Neutrophil (primary cell): ENCODE measurements around the gene EML5.

Source experiments
- H3K27ac ChIP-seq: fragments of 200-600 bp; sonication (generic); 2 replicates; pipeline ENCODE4 v1.5.1; 2016; ENCODE audit warnings: mild to moderate bottlenecking, moderate library complexity
- H3K27me3 ChIP-seq: fragments of 200-600 bp; sonication (generic); 2 replicates; pipeline ENCODE4 v1.6.0; 2016; ENCODE audit warnings: mild to moderate bottlenecking
- H3K36me3 ChIP-seq: fragments of 200-600 bp; sonication (generic); 2 replicates; pipeline ENCODE4 v1.5.1; 2017
- H3K4me1 ChIP-seq, 2 experiments: fragments of 200-600 bp in 1 of 2; sonication (generic) in 1 of 2; 1 replicate in 1 of 2; 2 replicates in 1 of 2; pipeline versions ENCODE4 v1.5.1 to v1.6.1; 2013 to 2016; ENCODE audit warnings: low read depth in 1 of 2, low read length in 1 of 2, mild to moderate bottlenecking in 1 of 2, moderate library complexity in 1 of 2; ENCODE audit not compliant: control insufficient read depth in 1 of 2, insufficient read depth in 1 of 2
- H3K4me3 ChIP-seq, 2 experiments: fragments of 200-600 bp in 1 of 2; sonication (generic) in 1 of 2; 1 replicate in 1 of 2; 2 replicates in 1 of 2; pipeline ENCODE4 v1.5.1; 2013 to 2016; ENCODE audit warnings: low read depth in 1 of 2, low read length in 1 of 2, mild to moderate bottlenecking in 1 of 2, moderate library complexity in 1 of 2
- H3K9me3 ChIP-seq: fragments of 200-600 bp; sonication (generic); 2 replicates; pipeline ENCODE4 v1.5.1; 2016
- TF ChIP-seq, protein P1 (sequence below): fragments of 200-600 bp; sonication (generic); IDR thresholded peaks from 2 replicates; pipeline ENCODE4 v1.5.1; 2016; ENCODE audit warnings: antibody characterized with exemption

Gene EML5

DNA sequence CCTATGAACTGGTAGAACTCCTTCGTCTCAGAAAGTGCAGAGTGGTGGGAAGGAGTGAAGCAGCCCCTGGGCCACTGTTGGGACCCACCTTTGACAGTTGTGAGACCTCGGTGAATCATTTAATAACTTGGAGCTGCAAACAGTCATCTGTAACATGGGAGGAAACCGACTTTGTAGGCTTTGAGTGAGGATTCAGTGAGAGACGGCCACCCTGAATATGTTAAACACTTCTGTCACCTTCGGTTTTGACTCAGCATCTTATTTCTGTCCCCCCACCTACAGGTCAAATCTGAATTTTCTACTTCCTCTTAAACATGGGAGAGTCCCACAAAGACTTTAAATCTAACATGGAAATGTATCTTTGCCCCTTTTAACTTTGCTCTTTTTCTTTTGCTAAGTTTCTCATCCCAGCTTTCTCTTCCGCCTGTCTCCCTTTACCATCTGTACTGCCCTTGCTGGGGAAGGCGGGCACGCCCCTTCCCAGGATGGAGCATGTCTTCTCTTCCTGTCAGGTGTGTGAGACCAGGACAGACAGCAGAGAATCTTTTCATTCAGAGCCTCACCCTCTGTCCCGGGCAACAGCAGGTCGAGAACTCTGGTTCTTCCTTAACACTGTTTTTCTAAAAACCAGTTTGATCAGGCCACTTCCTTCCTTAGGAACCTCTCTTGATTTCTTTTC, 192.9 kb downstream of the EML5 start:
- H3K4me3 ChIP-seq = no peak overlapping the region
- H3K36me3 ChIP-seq = peaks cover 72% of the 10 kb centered on the region
- no peaks in the 10 kb centered on the region for H3K27me3 ChIP-seq
- no peaks in the 10 kb centered on the region for H3K9me3 ChIP-seq
- peaks cover 0 to 13% of the 10 kb centered on the region in 2 experiments for H3K4me1 ChIP-seq
- H3K27ac ChIP-seq = no peak overlapping the region
- TF ChIP-seq, protein P1, sequence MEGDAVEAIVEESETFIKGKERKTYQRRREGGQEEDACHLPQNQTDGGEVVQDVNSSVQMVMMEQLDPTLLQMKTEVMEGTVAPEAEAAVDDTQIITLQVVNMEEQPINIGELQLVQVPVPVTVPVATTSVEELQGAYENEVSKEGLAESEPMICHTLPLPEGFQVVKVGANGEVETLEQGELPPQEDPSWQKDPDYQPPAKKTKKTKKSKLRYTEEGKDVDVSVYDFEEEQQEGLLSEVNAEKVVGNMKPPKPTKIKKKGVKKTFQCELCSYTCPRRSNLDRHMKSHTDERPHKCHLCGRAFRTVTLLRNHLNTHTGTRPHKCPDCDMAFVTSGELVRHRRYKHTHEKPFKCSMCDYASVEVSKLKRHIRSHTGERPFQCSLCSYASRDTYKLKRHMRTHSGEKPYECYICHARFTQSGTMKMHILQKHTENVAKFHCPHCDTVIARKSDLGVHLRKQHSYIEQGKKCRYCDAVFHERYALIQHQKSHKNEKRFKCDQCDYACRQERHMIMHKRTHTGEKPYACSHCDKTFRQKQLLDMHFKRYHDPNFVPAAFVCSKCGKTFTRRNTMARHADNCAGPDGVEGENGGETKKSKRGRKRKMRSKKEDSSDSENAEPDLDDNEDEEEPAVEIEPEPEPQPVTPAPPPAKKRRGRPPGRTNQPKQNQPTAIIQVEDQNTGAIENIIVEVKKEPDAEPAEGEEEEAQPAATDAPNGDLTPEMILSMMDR = no peak

DNA sequence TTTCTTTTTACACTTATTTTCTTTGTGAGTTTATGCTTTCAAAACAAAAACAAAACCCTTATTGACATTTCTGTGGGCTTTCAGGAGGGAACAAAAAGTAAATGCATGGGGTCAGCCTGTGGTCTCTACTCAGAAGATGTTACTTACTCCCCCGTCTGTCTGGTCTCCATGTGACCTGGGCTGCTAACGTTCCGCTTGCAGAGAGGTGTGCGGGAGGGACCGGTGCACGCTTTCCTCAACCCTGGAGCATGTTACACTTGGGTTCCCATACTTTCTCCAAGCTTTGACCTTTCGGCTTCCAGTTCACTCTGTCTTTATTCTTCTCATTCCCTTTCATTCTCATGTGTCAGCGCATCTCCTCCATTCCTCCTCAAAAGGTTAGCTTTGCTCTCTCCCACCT, 193.4 kb downstream of the EML5 start:
- Histone ChIP-seq H3K27ac (no peak overlapping the region), H3K4me3 (no peak overlapping the region), H3K27me3 (no peaks in the 10 kb centered on the region), H3K36me3 (peaks cover 67% of the 10 kb centered on the region), H3K9me3 (no peaks in the 10 kb centered on the region), H3K4me1 (peaks cover 0 to 14% of the 10 kb centered on the region in 2 experiments)
- TF ChIP-seq, protein P1 = no peak

- Histone ChIP-seq H3K4me3 (no peak overlapping the region), H3K36me3 (peaks cover 58% of the 10 kb centered on the region), H3K27me3 (no peaks in the 10 kb centered on the region), H3K4me1 (peaks cover 0 to 14% of the 10 kb centered on the region in 2 experiments), H3K27ac (no peak overlapping the region), H3K9me3 (no peaks in the 10 kb centered on the region)
- TF ChIP-seq, protein P1 = no peak
Observed at GRCh38 chr14:88598097-88598675, 194.6 kb downstream of the EML5 start.

DNA sequence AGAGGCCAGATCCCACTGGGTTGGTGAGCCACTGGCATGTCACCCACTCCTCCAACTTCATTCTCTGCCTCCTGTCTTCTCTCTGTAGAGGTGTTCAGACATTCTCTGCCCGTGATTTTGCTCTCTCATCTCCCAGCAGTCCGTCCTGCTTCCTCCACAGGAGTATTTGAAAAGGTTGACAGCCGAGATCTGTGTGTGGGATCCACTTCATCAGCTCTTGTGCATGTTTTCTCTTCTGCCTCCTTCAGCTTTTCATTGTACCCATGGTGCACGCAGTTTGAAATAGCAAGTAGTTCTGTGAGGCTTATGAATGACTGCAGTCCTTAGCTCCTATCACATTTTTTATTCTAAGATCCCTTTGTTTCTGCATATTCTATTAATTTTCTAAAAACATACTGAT, 195.2 kb downstream of the EML5 start:
- Histone ChIP-seq H3K4me3 (no peak overlapping the region), H3K27ac (no peak overlapping the region), H3K4me1 (peaks cover 0 to 14% of the 10 kb centered on the region in 2 experiments), H3K36me3 (peaks cover 54% of the 10 kb centered on the region), H3K9me3 (no peaks in the 10 kb centered on the region), H3K27me3 (no peaks in the 10 kb centered on the region)
- TF ChIP-seq, protein P1 = no peak

GRCh38 chr14:88597038-88597437, 195.7 kb downstream of the EML5 start:
- H3K27me3 ChIP-seq = no peaks in the 10 kb centered on the region
- no peak overlapping the region for H3K4me3 ChIP-seq
- H3K36me3 ChIP-seq = peaks cover 48% of the 10 kb centered on the region
- TF ChIP-seq, protein P1 = no peak
- no peaks in the 10 kb centered on the region for H3K9me3 ChIP-seq
- no peak overlapping the region for H3K27ac ChIP-seq
- peaks cover 0 to 14% of the 10 kb centered on the region in 2 experiments for H3K4me1 ChIP-seq
